HepG2 (cell line): ENCODE data around the gene TMEM190. TPM values are rescaled to one million over a fixed set of nuclear protein-coding genes. Genes with fewer than 3 reads are reported as not detected.

Experiments used
- ATRX ChIP-seq: sonication (generic); formaldehyde crosslinking; IDR thresholded peaks from 2 replicates; pipeline ENCODE4 v1.4.0; 2020; ENCODE audit warnings: missing genetic modification reagents, borderline replicate concordance
- DNMT3B ChIP-seq: conservative IDR thresholded peaks from 2 replicates; pipeline ENCODE4 v1.6.1; 2016; ENCODE audit warnings: missing biosample characterization, control low read depth
- FOSL2 ChIP-seq: sonication (generic); formaldehyde crosslinking; IDR thresholded peaks from 2 replicates; pipeline ENCODE4 v1.4.0; 2020; ENCODE audit warnings: missing genetic modification reagents
- RBM39 ChIP-seq: fragments of 200-400 bp; formaldehyde crosslinking; IDR thresholded peaks from one replicate; pipeline ENCODE4 v1.6.1; 2018; ENCODE audit warnings: antibody characterized with exemption, mild to moderate bottlenecking, low read depth, low read length; ENCODE audit not compliant: poor library complexity, severe bottlenecking
- REST ChIP-seq, 2 experiments: IDR thresholded peaks; 2 replicates each; pipeline ENCODE4 v1.6.1; 2011 to 2012; ENCODE audit warnings: low read length in 2 of 2, borderline replicate concordance in 1 of 2, low read depth in 1 of 2, mild to moderate bottlenecking in 1 of 2, moderate library complexity in 1 of 2
- SP5 ChIP-seq: IDR thresholded peaks from 2 replicates; pipeline ENCODE4 v1.6.1; 2016; ENCODE audit warnings: low read depth, borderline replicate concordance
- ZFP41 ChIP-seq: sonication (generic); formaldehyde crosslinking; IDR thresholded peaks from 2 replicates; pipeline ENCODE4 v1.4.0; 2020; ENCODE audit warnings: mild to moderate bottlenecking, missing genetic modification reagents, borderline replicate concordance
- ZKSCAN8 ChIP-seq: IDR thresholded peaks from 2 replicates; pipeline ENCODE4 v1.6.1; 2016; ENCODE audit warnings: borderline replicate concordance, missing genetic modification reagents, missing compliant biosample characterization
- ZMAT5 ChIP-seq: sonication (generic); formaldehyde crosslinking; IDR thresholded peaks from 2 replicates; pipeline ENCODE4 v1.5.0; 2020; ENCODE audit warnings: mild to moderate bottlenecking, low read depth, missing genetic modification reagents, borderline replicate concordance
- ZNF687 ChIP-seq: sonication (generic); formaldehyde crosslinking; IDR thresholded peaks from 2 replicates; pipeline ENCODE4 v1.5.1; 2020; ENCODE audit warnings: mild to moderate bottlenecking, missing genetic modification reagents, moderate library complexity
- ZNF724P ChIP-seq: sonication (generic); formaldehyde crosslinking; IDR thresholded peaks from 2 replicates; pipeline ENCODE4 v1.8.0; 2022; ENCODE audit warnings: missing genetic modification reagents, borderline replicate concordance
- ZNF746 ChIP-seq: sonication (generic); formaldehyde crosslinking; IDR thresholded peaks from 2 replicates; pipeline ENCODE4 v1.8.0; 2022; ENCODE audit warnings: mild to moderate bottlenecking, missing genetic modification reagents
- ZNF75D ChIP-seq: sonication (generic); formaldehyde crosslinking; IDR thresholded peaks from 2 replicates; pipeline ENCODE4 v1.8.1; 2023; ENCODE audit warnings: missing genetic modification reagents, mild to moderate bottlenecking, borderline replicate concordance
- ZNF883 ChIP-seq: sonication (generic); formaldehyde crosslinking; IDR thresholded peaks from 2 replicates; pipeline ENCODE4 v1.5.1; 2020; ENCODE audit warnings: mild to moderate bottlenecking, missing genetic modification reagents; ENCODE audit errors: not compliant biosample characterization
- polyA plus RNA-seq, 8 experiments: library from polyadenylated mRNA; depleted of rRNA in 3 of 8; stranded (reverse) in 7 of 8; unstranded in 1 of 8; fragments of >200 nt; fragmentation: Illumina TruSeq in 4 of 8; extraction: Trizol in 4 of 8; gene quantifications; 2 replicates each; pipeline versions ENCODE4 v1.2.1 to v1.2.3, GENCODE V29; 2011 to 2016; ENCODE audit warnings: low read depth in 4 of 8, missing spikeins in 1 of 8, mixed read lengths in 1 of 8; ENCODE audit not compliant: insufficient read depth in 1 of 8
- total RNA-seq, 5 experiments: library from RNA; depleted of rRNA; stranded (reverse); fragments of >200 nt; fragmentation: Illumina TruSeq; extraction: Trizol; gene quantifications; 2 replicates each; pipeline ENCODE4 v1.2.3, GENCODE V29; 2016; ENCODE audit warnings: low read depth in 1 of 5
- TF ChIP-seq, protein P1 (sequence below): sonication (generic); formaldehyde crosslinking; IDR thresholded peaks from 2 replicates; pipeline ENCODE4 v1.9.0; 2022; ENCODE audit warnings: missing genetic modification reagents, mild to moderate bottlenecking, borderline replicate concordance
- TF ChIP-seq, protein P2 (sequence below): sonication (generic); formaldehyde crosslinking; IDR thresholded peaks from 2 replicates; pipeline ENCODE4 v1.5.0; 2020; ENCODE audit warnings: missing genetic modification reagents, mild to moderate bottlenecking, borderline replicate concordance

Gene TMEM190
- total and polyA plus RNA-seq, 2 of the 13 experiments (the other 11 are each of a cell fraction or from before 2014, with no cell fraction given), result 0.35 to 0.83 TPM

DNA sequence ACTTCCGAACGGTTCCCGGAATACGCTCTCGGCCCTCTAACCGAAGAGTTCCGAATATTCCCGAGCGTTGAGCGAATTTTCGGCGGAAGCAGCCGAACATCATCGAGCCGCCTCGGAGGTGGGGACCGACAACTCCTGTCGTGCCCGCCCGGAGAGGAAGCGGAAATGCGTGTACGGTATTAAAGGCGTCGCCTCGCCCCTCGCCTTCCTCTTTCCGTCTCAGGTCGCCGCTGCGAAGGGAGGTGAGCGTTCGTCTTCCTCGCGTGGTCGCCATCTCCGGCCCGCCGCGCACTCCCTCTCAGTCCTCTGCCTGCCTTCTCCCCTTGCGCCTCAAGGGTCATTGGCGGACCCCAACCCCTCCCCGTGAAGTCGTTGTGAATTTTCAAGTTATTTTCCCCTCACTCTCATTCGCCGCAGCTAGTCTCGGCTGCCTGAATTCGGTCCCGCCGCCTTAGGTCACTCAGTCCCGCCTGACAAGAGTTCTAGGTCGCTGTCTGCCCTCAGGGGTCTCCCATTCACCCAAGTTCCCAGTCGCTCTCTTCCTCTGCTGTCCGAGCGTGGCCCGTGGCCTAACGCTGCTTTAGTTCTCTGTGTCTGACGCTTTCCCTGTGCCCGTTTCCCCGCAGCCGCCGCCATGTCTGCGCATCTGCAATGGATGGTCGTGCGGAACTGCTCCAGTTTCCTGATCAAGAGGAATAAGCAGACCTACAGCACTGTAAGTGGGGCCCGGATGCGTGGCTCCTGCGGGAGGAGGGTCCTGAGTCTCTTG, 9.3 kb downstream of the TMEM190 start, which contains the start of gene RPL28 (continued):
- TF ChIP-seq ZNF883 (peak; percentile 76), ZNF687 (CRISPR knock-in tag) (peak; percentile 71), ZNF746 (peak; percentile 13; the same call in 1 of the 2 replicates), ZNF724P (CRISPR knock-in tag) (peak; percentile 78; the same call in 1 of the 2 replicates), REST (IDR thresholded peaks at IDR 0.05; ENCODE audit: borderline replicate concordance in 1 of 2, low read depth in 1 of 2, low read length in 2 of 2) (peak in 1 of 2 experiments; percentile 83; a peak in 3 of 4 replicates), ZMAT5 (no peak), RBM39 (peak; percentile 72), DNMT3B (CRISPR knock-in tag) (0 out of 2 replicates have a peak, but pooled peaks have one; percentile 39), ZFP41 (0 out of 2 replicates have a peak, but pooled peaks have one; percentile 67), SP5 (CRISPR knock-in tag) (0 out of 2 replicates have a peak, but pooled peaks have one; percentile 35), ZNF75D (CRISPR knock-in tag) (peak; percentile 91; the same call in 1 of the 2 replicates), FOSL2 (CRISPR knock-in tag) (peak; percentile 51), ATRX (CRISPR knock-in tag) (no peak), ZKSCAN8 (CRISPR knock-in tag) (0 out of 2 replicates have a peak, but pooled peaks have one; percentile 63)
- TF ChIP-seq, protein P1, sequence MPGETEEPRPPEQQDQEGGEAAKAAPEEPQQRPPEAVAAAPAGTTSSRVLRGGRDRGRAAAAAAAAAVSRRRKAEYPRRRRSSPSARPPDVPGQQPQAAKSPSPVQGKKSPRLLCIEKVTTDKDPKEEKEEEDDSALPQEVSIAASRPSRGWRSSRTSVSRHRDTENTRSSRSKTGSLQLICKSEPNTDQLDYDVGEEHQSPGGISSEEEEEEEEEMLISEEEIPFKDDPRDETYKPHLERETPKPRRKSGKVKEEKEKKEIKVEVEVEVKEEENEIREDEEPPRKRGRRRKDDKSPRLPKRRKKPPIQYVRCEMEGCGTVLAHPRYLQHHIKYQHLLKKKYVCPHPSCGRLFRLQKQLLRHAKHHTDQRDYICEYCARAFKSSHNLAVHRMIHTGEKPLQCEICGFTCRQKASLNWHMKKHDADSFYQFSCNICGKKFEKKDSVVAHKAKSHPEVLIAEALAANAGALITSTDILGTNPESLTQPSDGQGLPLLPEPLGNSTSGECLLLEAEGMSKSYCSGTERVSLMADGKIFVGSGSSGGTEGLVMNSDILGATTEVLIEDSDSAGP (CRISPR knock-in tag), result peak; percentile 81
- TF ChIP-seq, protein P2, sequence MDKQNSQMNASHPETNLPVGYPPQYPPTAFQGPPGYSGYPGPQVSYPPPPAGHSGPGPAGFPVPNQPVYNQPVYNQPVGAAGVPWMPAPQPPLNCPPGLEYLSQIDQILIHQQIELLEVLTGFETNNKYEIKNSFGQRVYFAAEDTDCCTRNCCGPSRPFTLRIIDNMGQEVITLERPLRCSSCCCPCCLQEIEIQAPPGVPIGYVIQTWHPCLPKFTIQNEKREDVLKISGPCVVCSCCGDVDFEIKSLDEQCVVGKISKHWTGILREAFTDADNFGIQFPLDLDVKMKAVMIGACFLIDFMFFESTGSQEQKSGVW (CRISPR knock-in tag), result no peak
